Erythroblast (primary cell): ENCODE measurements around the gene KLHL36.
"Not testable (repeated sequence)": the region's sequence is repeated elsewhere in the genome, so short reads cannot be mapped to it uniquely, and the experiment has no call there.

Experiments used
- DNase-seq, 2 experiments: peaks; one replicate each; lab custom pipeline; 2025; lab: John Stamatoyannopoulos, UW
- GATA1 ChIP-seq: IDR thresholded peaks from 2 replicates; pipeline ENCODE4 v1.6.1; 2011; ENCODE audit warnings: low read depth, mild to moderate bottlenecking, control low read depth, low read length, moderate library complexity
- POLR2A ChIP-seq: IDR thresholded peaks from 2 replicates; pipeline ENCODE4 v1.6.1; 2011; ENCODE audit warnings: mild to moderate bottlenecking, low read length

Gene KLHL36

DNA sequence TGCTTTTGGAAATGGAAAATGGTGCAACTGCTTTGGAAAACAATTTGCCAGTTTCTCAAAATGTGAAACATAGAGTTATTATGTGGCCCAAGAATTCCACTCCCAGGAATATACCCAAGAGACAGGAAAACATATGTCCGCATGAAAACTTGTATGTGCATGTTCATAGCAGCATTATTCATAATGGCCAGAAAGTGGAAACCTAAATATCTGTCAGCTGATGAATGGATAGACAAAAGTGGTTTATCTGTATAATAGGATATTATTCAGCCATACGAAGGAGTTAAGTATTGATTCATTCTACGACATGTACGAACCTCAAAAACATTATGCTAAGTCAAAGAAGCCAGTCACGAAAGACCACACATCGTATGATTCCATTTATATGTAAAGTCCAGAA is 22.8 kb upstream of the KLHL36 start:
- no peak for DNase-seq
- TF ChIP-seq POLR2A (no peak), GATA1 (no peak)

DNA sequence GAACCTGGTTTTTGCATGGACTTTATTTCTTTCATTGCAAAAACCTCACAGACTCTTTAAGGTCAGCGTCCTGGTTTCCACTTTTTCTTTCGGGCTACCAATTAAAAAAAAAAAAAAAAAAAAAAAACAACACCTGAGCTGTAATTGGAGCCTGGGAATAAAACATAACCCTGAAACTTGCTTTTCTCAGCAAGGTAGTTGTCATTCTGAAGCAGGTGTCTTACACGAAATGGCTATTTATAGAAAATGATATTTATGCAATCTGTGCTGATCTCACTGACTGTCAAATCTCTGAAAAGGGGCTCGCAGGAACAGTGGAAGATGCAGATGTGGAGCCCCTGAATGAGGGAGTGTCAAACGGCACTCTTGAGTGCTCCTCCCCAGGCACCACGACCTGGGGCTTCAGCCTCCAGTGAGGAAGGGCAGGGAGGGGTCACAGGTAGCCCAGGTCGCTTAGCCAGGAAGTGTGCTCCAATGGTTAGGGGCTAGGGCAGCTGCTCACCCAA is 20.0 kb upstream of the KLHL36 start:
- TF ChIP-seq GATA1 (no peak), POLR2A (no peak)
- no peak for DNase-seq

DNA sequence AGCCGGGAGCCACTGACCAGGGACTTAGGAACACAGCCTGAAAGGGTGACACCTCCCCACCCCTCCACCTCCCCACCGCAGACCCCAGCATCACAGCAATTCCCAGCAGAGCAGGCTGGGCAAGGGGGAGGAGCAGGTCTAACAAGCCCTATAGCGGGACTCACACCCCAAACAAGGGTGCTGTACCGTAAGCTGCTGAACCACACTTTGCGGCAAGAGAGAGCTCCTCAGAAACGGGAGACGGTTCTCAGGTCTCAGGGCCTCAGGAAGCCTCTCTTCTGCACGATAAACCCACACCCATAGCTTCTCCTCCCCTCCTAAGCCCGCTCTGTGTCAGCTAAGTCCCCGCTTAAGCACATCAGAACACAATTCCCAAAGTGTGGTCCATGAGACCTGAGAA is 18.7 kb upstream of the KLHL36 start:
- DNase-seq = no peak
- TF ChIP-seq GATA1 (no peak), POLR2A (no peak)

DNA sequence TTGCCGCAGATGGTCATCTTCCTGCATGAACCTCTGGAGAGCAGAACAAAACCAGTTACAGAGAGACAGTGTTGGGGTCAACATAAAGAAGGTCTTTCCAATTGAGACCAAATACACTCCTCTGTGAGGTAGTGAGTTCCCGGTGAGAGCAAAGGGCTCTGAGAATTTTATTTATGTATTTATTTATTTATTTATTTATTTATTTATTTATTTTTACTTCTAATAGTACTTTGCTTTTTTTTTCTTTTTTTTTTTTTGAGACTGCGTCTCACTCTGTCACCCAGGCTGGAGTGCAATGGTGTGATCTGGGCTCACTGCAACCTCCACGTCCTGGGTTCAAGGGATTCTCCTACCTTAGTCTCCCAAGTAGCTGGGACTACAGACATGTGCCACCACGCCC is 18.3 kb upstream of the KLHL36 start:
- DNase-seq = no peak
- TF ChIP-seq GATA1 (no peak), POLR2A (no peak)

DNA sequence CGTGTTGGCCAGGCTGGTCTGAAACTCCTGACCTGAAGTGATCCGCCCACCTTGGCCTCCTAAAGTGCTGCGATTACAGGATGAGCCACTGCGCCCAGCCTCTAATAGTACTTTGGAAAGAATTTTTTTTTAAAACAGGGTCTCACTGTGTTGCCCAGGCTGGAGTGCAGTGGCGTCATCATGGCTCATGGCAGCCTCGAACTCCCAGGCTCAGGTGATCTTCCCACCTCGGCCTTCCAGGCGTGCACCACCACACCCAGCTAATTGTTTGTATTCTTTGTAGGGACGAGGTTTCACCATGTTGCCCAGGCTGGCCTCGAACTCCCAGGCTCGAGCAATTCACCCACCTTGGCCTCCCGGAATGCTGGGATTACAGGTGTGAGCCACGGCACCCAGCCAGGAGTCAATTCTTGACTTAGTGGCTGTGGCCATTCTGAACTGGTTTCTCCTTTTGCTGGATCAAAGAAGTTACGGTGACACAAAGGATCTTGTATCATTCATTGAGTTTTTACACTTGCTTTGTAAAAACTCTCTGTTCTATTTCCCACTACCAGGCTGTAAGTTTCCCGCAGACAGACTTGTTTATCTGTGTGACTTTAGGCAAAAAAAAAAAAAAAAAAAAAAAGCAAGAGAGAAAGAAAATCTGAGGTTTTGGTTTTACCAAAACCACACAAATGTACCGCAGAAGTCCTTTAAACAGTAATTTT is 17.7 kb upstream of the KLHL36 start:
- no peak for DNase-seq
- TF ChIP-seq GATA1 = no peak
- TF ChIP-seq POLR2A = no peak

DNA sequence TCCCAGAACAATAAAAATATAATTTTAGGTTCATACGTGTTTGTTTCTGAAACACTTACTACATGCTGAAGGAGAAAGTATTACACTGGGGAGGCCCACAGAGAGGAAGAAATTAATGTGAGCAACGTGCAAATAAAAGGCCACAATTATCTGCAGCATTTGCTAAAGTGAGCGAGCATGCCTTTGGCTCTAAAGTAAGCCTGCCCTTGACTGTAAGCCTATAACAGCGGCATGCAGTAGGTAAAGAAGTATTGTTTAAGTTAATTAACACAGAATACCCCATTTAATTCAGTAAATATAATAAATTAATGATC is 17.2 kb upstream of the KLHL36 start:
- DNase-seq = no peak
- TF ChIP-seq GATA1 = no peak
- TF ChIP-seq POLR2A = no peak

DNA sequence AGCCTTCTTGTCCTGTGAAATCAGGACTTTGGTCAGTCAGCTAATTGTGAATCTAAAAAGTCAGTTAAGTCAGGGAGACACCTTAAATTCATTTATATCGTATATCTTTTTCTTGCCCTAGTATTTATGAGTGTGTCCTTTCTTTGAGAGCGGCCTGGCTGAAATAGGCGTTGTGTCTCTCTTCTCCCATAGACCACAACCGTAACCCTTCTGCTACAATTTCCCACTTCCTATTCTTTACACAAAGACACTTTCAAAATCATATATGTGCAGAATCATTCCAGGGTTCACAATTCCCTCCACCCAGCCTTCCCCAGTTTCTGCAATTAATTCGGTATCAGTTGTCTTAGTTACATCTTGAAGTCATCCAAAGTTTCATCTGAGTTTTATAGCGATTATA is 16.4 kb upstream of the KLHL36 start:
- DNase-seq = no peak
- no peak for TF ChIP-seq POLR2A
- no peak for TF ChIP-seq GATA1

DNA sequence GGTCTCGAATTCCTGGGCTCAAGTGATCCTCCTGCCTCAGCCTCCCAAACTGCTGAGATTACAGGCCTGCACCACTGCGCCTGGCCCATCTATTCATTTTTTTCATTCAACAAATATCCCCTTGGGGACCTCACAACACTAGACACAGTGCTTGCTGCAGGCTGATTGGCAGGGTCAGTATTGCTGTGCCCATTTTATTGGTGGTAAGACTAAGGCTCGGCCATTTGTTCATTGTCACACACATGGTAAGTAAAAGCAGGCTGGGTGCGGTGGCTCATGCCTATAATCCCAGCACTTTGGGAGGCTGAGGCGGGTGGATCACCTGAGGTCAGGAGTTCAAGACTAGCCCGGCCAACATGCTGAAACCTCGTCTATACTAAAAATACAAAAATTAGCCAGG is 15.4 kb upstream of the KLHL36 start:
- not testable (repeated sequence) for DNase-seq

DNA sequence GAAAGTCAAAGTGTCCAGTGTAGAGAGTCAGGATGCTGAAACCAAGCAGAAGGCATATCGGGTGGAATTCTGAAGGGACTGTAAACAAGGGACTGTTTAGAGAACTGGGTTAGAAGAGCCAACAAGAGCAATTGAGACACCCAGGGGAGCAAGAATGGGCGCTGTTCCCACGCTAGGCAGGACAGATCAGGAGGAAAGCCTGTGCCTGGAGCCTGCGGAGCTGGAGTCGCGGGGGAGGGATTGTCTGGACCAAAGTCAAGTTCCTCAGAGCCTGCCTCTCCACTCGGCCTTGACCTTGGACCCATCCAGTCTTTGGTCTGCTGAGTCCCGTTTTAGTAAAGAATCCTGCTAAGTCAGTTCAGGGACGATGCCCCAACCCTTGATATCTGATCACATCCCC is 14.7 kb upstream of the KLHL36 start:
- TF ChIP-seq POLR2A (no peak), GATA1 (no peak)
- no peak for DNase-seq

DNA sequence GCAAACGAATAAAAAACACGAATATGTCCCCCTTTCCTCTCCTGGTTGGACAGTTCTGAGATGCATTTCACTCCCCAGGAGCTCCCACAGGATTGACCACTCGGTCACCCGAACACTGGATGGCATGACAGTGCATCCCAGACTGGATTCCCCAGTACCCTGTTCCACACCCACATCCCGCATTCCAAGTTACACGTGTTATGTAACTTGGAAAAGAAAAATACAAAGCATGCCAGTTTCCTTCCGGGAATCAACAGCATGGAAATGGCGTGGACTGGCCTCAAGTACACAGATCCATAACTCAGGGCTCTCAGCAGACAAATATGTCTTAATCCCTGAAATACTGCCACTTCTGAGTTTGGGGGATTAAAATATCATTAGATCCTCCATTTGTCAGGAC is 12.6 kb upstream of the KLHL36 start:
- no peak for TF ChIP-seq GATA1
- TF ChIP-seq POLR2A = no peak
- no peak for DNase-seq

DNA sequence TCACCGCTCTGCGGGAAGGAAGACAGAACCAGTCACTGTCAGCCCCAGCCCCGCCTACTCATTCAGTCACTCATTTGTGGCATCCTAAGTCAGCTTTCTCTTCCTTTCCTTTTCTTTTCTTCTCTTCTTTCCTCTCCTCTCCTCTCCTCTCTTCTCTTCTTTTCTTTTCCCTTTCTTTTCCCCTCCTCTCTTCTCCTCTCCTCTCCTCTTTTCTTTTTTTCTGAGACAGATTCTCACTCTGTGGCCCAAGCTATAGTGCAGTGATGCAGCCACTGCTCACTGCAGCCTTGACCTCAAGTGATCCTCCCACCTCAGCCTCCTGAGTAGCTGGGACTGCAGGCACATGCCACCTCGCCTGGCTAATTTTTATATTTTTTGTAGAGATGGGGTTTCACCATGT is 10.6 kb upstream of the KLHL36 start:
- DNase-seq = no peak
- TF ChIP-seq POLR2A = no peak
- TF ChIP-seq GATA1 = no peak

DNA sequence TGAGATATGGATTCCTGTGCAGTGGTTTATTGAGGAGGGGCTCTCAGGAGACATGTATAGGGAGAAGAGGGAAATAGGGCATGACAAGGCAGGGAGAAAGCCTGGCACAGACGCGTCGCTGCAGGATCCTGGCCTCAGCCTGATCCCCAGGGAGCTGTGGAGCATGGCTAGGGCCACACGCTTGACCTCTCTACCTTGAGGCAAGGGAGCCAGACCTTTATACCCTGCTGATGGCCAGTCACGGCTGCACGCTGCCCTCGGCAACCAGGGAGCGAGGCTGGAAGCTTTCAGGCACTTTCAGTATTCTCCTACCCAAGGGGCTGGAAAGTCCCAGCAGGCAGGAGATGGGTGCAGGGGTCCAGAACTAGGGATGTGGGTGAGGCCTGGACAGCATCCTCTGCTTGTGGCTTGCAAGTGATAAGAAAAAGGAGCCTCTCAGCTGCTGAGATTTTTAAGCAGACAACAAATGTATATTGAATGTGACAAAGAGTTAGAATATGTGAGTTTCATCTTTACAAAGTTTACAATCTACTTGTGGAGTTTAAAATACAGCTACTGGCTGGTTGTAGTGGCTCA is 10.0 kb upstream of the KLHL36 start:
- TF ChIP-seq POLR2A (no peak), GATA1 (no peak)
- DNase-seq = no peak

DNA sequence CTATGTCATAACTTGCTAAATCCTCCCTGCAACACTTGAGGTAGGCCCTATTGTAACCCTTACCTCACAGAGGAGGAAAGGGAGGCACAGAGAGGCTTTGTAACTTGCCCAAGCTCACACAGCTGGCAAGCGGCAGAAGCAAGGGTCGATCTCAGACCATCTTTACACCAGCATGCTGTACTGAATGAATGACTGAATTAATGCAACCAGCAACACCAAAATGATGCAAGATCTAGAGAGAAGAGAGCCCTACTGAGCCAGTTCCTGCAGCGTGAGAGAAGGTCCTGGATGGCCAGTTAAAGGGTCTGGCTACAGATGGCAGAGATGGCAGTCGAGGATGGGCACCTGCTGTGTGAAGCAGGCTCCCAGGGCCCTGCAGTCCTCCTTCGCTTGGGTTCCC is 8.2 kb upstream of the KLHL36 start:
- DNase-seq = no peak
- no peak for TF ChIP-seq GATA1
- no peak for TF ChIP-seq POLR2A

DNA sequence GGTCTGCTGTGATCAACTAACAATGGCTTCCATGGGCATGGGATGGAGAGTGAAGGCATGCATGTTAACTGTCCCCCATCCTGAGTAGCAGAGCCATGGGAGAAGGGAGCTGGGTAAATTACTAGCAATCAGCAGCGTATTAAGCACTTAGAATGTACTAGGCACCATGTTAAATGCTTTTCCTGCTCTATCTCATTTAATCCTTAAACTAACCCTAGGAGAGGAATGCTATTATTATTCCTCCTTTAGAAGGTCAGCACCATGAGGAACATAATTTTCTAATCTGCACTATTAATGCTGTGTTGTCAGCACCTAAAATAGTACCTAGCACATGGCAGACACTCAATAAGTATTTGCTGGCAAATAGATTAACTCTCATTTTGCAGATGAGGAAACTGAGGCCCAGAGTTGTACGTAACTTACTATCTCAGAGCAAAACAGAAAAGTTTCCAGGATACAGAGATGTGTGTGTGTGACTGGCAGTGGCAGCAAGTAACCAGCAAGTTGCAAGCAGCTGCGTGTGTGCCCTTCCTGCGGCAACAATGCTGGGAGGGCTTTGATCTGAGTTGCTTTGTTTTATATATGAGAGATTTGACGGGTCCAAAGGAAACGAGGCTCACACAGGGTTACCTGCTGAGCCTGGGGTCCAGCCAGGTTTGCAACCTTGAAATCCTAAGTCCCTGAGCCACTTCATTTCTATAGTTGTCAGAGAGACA is 6.5 kb upstream of the KLHL36 start:
- no peak for DNase-seq
- no peak for TF ChIP-seq GATA1
- no peak for TF ChIP-seq POLR2A

DNA sequence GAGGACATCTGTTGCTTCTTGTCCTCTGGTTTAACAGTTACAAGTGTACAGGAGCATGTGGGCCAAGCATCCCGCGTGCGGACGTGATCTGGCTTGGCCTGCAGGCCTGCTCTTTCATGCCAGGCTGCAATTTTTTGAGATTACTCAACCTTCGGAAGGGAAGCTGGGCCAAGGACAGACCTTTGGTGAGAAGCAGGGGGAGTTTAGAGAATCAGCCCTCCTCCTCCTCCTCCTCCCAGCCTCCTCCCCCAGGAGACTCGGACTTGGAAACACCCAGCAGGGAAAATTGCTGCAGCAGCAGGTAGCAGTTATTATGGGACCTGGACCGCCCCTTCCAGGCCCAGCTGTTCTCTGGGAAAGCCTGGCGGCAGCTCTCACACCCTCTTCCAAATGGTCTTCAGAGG is 5.1 kb upstream of the KLHL36 start:
- no peak for DNase-seq
- TF ChIP-seq GATA1 (no peak), POLR2A (no peak)
